Measurements from ENCODE around the gene CYTH4.

CYTH4 gene

DNA sequence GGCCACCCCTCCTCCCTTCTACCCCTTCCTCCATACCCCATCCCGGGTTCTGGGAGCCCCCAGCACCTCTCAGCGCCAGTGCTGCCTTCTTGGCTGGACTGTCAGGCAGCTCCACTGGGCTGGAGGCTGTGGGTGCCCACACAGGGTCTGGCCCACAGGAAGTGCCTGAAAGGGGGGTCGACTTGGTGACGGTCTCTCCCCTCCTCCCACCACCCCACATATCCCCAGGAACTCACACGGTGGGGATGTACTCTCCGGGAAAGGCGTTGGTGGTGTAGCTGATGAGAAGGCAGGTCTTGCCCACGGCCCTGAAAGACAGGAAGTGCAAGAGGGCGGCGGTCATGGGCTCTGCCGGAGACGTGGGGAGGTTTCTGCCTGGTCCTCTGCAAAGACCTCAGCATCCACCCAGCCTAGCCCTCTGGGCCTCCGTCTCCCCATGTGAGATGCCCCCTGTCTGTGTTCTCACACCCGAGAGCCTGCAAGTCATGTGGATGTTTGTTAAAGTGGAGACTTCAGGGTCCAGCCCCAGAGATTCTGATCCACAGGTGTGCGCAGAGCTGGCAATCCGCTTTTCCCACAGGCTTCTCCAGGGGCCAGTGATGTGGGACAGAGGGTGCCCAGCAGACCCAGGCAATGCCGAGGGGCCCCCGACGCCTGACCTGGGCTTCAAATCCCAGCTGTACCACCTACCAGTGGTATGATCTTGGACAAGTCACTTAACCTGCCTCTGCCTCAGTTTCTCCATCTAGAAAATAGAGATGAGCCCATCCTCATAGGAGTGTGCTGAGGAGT is 40.8 kb upstream of the CYTH4 start:
- no peaks in the 10 kb centered on the region for H3K9me3 ChIP-seq (replicated peaks in 1 of 2; ENCODE audit: control insufficient read depth in 2 of 2, insufficient read depth in 1 of 2, low read depth in 1 of 2, low read length in 2 of 2)
- H3K79me1 ChIP-seq (ENCODE audit: low read depth, low read length) = no peaks in the 10 kb centered on the region
- no CpG with 5 or more reads among the region's 19 CpGs for WGBS, 2 donors (ENCODE audit: extremely low coverage in 2 of 2, insufficient read length in 2 of 2, insufficient replicate concordance in 1 of 2)
- H3K18ac ChIP-seq (ENCODE audit: low read length) = peak overlapping the region; percentile 68
- peaks cover 0 to 22% (median 0%) of the 10 kb centered on the region in 3 experiments for H3K27me3 ChIP-seq (ENCODE audit: control insufficient read depth in 3 of 3, insufficient read depth in 3 of 3, low read depth in 1 of 3, low read length in 3 of 3)
- H3K36me3 ChIP-seq (replicated peaks in 1 of 2; ENCODE audit: control insufficient read depth in 2 of 2, insufficient read depth in 2 of 2, low read length in 2 of 2) = no peaks in the 10 kb centered on the region
- no peak overlapping the region for H2BK12ac ChIP-seq (ENCODE audit: low read length)
- H2AK5ac ChIP-seq (ENCODE audit: low read depth, low read length) = peak overlapping the region; percentile 67
- no peak overlapping the region for H2BK5ac ChIP-seq (ENCODE audit: low read length)
- H4K91ac ChIP-seq (ENCODE audit: low read depth, low read length, poor library complexity) = no peak overlapping the region
- no peak overlapping the region for H3K4ac ChIP-seq (ENCODE audit: low read length)
- DNase-seq (ENCODE audit: low spot score) = no peak
- peak overlapping the region; percentile 26 for H2AFZ ChIP-seq (ENCODE audit: low read length)
- peaks cover 9 to 10% of the 10 kb centered on the region in 2 donors for H3K4me1 ChIP-seq (ENCODE audit: control insufficient read depth in 2 of 2, insufficient read depth in 1 of 2, low read depth in 1 of 2, low read length in 2 of 2)
- no peak overlapping the region for H4K8ac ChIP-seq (ENCODE audit: low read depth, low read length)
- peak overlapping the region; percentile 51 for H3K23ac ChIP-seq (ENCODE audit: low read depth, low read length, poor library complexity)
- H2BK15ac ChIP-seq (ENCODE audit: low read length) = peak overlapping the region; percentile 7
- H3K14ac ChIP-seq (ENCODE audit: low read length) = peak overlapping the region; percentile 94
- no peak overlapping the region for H3K4me2 ChIP-seq (ENCODE audit: insufficient read depth, low read length, poor library complexity, severe bottlenecking)
- no peak overlapping the region for H2BK120ac ChIP-seq (ENCODE audit: low read depth, low read length)
- H3K9ac ChIP-seq (ENCODE audit: low read depth, low read length, poor library complexity) = peak overlapping the region; percentile 46
- no peak overlapping the region for H3K4me3 ChIP-seq (ENCODE audit: low read length in 2 of 2)
- H3K27ac ChIP-seq (replicated peaks; ENCODE audit: low read length) = no peak overlapping the region

DNA sequence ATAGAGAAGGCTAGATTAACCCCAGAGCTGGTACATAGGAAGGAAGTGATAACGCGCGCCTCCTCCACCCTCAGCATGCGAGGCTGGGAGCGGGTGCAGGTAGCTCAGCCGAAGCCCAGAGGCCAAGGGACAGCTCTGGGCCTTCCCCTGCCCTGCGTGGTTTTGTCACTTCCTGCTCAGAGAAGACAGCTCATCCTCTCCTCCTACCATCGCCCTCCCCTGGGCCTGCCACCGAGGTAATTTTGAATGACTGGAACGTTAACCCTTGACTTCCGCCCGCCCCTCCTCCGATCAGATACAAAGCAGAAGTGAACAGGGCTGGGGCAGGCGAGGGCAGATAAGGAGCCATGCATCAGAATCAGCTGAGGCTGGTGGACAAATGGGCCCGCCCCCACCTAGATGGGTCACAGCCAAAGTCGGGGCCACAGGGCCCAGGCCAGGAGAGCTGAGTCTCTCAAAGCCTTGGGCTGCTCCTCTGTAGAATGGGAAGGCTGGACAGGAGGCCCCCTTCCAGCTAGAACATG is 39.9 kb upstream of the CYTH4 start:
- Histone ChIP-seq H3K4me1 (ENCODE audit: control insufficient read depth in 2 of 2, insufficient read depth in 1 of 2, low read depth in 1 of 2, low read length in 2 of 2) (peaks cover 8 to 9% of the 10 kb centered on the region in 2 donors), H2AFZ (ENCODE audit: low read length) (peak overlapping the region; percentile 90), H2BK120ac (ENCODE audit: low read depth, low read length) (no peak overlapping the region), H3K9me3 (replicated peaks in 1 of 2; ENCODE audit: control insufficient read depth in 2 of 2, insufficient read depth in 1 of 2, low read depth in 1 of 2, low read length in 2 of 2) (no peaks in the 10 kb centered on the region), H4K91ac (ENCODE audit: low read depth, low read length, poor library complexity) (no peak overlapping the region), H3K79me1 (ENCODE audit: low read depth, low read length) (no peaks in the 10 kb centered on the region), H3K4me2 (ENCODE audit: insufficient read depth, low read length, poor library complexity, severe bottlenecking) (no peak overlapping the region), H4K8ac (ENCODE audit: low read depth, low read length) (no peak overlapping the region), H3K14ac (ENCODE audit: low read length) (no peak overlapping the region), H3K36me3 (replicated peaks in 1 of 2; ENCODE audit: control insufficient read depth in 2 of 2, insufficient read depth in 2 of 2, low read length in 2 of 2) (no peaks in the 10 kb centered on the region), H2AK5ac (ENCODE audit: low read depth, low read length) (peak overlapping the region; percentile 48), H2BK12ac (ENCODE audit: low read length) (no peak overlapping the region), H3K4ac (ENCODE audit: low read length) (no peak overlapping the region), H3K18ac (ENCODE audit: low read length) (peak overlapping the region; percentile 74), H3K4me3 (ENCODE audit: low read length in 2 of 2) (no peak overlapping the region), H2BK15ac (ENCODE audit: low read length) (no peak overlapping the region), H3K27ac (replicated peaks; ENCODE audit: low read length) (no peak overlapping the region), H2BK5ac (ENCODE audit: low read length) (no peak overlapping the region), H3K23ac (ENCODE audit: low read depth, low read length, poor library complexity) (no peak overlapping the region), H3K9ac (ENCODE audit: low read depth, low read length, poor library complexity) (no peak overlapping the region), H3K27me3 (ENCODE audit: control insufficient read depth in 3 of 3, insufficient read depth in 3 of 3, low read depth in 1 of 3, low read length in 3 of 3) (peaks cover 0 to 22% (median 0%) of the 10 kb centered on the region in 3 experiments)
- DNase-seq (ENCODE audit: low spot score) = no peak
- WGBS, 2 donors (ENCODE audit: extremely low coverage in 2 of 2, insufficient read length in 2 of 2, insufficient replicate concordance in 1 of 2) = no CpG with 5 or more reads among the region's 16 CpGs

DNA sequence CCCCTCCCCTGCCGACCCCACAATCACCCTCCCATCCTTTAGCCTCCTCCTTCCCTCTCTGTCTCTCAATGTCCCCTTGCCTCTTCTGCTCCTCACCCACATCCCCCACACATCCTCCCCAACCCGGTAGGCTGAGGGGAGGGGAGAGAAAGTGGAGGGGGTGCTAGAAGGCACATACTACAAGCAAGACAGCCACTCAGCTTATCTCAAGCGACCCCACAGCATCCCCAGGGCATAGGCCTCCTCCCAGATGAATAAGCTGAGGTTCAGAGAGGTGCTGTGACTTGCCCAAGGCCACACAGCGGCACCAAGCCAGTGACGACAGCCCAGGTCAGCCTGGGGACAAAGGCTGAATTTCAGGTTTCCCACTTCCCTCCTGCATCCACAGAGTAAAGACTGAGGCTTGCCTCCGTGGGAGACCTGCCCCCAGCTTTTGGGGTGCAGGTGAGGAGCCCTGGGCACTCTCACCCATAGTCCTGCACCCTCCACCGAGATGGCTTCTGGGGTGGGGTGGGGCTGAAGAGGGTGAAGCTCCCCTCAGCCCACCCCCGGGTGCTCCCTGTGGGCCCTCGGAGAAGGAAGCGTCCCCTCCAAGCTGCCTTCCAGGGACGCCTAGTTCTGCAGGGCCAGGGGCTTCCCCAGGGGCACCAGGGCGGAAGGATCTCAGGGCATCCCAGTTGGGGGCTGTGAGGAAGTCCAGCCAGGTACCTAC is 38.8 kb upstream of the CYTH4 start:
- Histone ChIP-seq H4K91ac (ENCODE audit: low read depth, low read length, poor library complexity) (no peak overlapping the region), H2BK12ac (ENCODE audit: low read length) (no peak overlapping the region), H3K4me3 (ENCODE audit: low read length in 2 of 2) (no peak overlapping the region), H2AFZ (ENCODE audit: low read length) (peak overlapping the region; percentile 49), H3K36me3 (replicated peaks in 1 of 2; ENCODE audit: control insufficient read depth in 2 of 2, insufficient read depth in 2 of 2, low read length in 2 of 2) (no peaks in the 10 kb centered on the region), H3K4ac (ENCODE audit: low read length) (no peak overlapping the region), H3K4me1 (ENCODE audit: control insufficient read depth in 2 of 2, insufficient read depth in 1 of 2, low read depth in 1 of 2, low read length in 2 of 2) (peaks cover 7 to 9% of the 10 kb centered on the region in 2 donors), H2BK5ac (ENCODE audit: low read length) (peak overlapping the region; percentile 83), H3K23ac (ENCODE audit: low read depth, low read length, poor library complexity) (peak overlapping the region; percentile 75), H3K4me2 (ENCODE audit: insufficient read depth, low read length, poor library complexity, severe bottlenecking) (no peak overlapping the region), H3K79me1 (ENCODE audit: low read depth, low read length) (no peaks in the 10 kb centered on the region), H4K8ac (ENCODE audit: low read depth, low read length) (no peak overlapping the region), H3K18ac (ENCODE audit: low read length) (peak overlapping the region; percentile 9), H2BK120ac (ENCODE audit: low read depth, low read length) (no peak overlapping the region), H3K14ac (ENCODE audit: low read length) (peak overlapping the region; percentile 86), H3K27me3 (ENCODE audit: control insufficient read depth in 3 of 3, insufficient read depth in 3 of 3, low read depth in 1 of 3, low read length in 3 of 3) (peaks cover 0 to 20% (median 0%) of the 10 kb centered on the region in 3 experiments), H3K9ac (ENCODE audit: low read depth, low read length, poor library complexity) (no peak overlapping the region), H3K27ac (replicated peaks; ENCODE audit: low read length) (no peak overlapping the region), H2BK15ac (ENCODE audit: low read length) (peak overlapping the region; percentile 69), H2AK5ac (ENCODE audit: low read depth, low read length) (peak overlapping the region; percentile 95), H3K9me3 (replicated peaks in 1 of 2; ENCODE audit: control insufficient read depth in 2 of 2, insufficient read depth in 1 of 2, low read depth in 1 of 2, low read length in 2 of 2) (no peaks in the 10 kb centered on the region)
- no CpG with 5 or more reads among the region's 12 CpGs for WGBS, 2 donors (ENCODE audit: extremely low coverage in 2 of 2, insufficient read length in 2 of 2, insufficient replicate concordance in 1 of 2)
- DNase-seq (ENCODE audit: low spot score) = no peak
